Mesenteric fat pad (tissue), 1 donor: ENCODE measurements around the gene ME1. TPM values are rescaled to one million over a fixed set of nuclear protein-coding genes. Genes with fewer than 3 reads are reported as not detected.
"Not testable (repeated sequence)": the region's sequence is repeated elsewhere in the genome, so short reads cannot be mapped to it uniquely, and the experiment has no call there.

Experiments used
- DNase-seq: peaks from one replicate; pipeline ENCODE4 v3.0.0-alpha.2; 2020; ENCODE audit warnings: low spot score
- long read RNA-seq: library from polyadenylated mRNA; unstranded; transcript quantifications from one replicate; pipeline ENCODE4 v2.0.0, GENCODE V29; 2020
- total RNA-seq: library from RNA; stranded (reverse); fragmentation: NEBNext Ultra II Directional; extraction: Animal tissue kit (Norgen Biotek cat#: 25700); gene quantifications from one replicate; pipeline ENCODE4 v1.2.1, GENCODE V29; 2021
- donor health status: DM: yes; HTN: yes; CAD: no.

Gene ME1
- total RNA-seq, result 31.7 TPM
- long read RNA-seq, transcript ME1-201 (14 exons, 3,371 nt), result major isoform, 79 of 108 reads
- long read RNA-seq, partial matches to known transcripts, result 9 of 108 reads
- long read RNA-seq, other reads (novel, unspliced or antisense), result 20 of 108 reads

- DNase-seq, result peak; percentile 93
These were observed at the start of gene ME1 for GRCh38 chr6:83430611-83431544. Gene ME1, minus strand, starts transcription at chr6:83431051. Its CDS starts 97 bp downstream, at chr6:83430954.

- no peak for DNase-seq
These were observed 49.6 kb upstream of the ME1 start for GRCh38 chr6:83480470-83480869.

- no peak for DNase-seq
These were observed 48.5 kb upstream of the ME1 start for GRCh38 chr6:83479389-83479788.

GRCh38 chr6:83476971-83477370 lies 46.1 kb upstream of the ME1 start:
- DNase-seq, result no peak

GRCh38 chr6:83474309-83474708 lies 43.5 kb upstream of the ME1 start:
- DNase-seq, result no peak

GRCh38 chr6:83472767-83473166 lies 41.9 kb upstream of the ME1 start:
- DNase-seq, result no peak

GRCh38 chr6:83470587-83470986 lies 39.7 kb upstream of the ME1 start:
- no peak for DNase-seq

- DNase-seq, result no peak
These were observed 39.1 kb upstream of the ME1 start for GRCh38 chr6:83470001-83470400.

- no peak for DNase-seq
These were observed 36.8 kb upstream of the ME1 start for GRCh38 chr6:83467620-83468036.

- no peak for DNase-seq
These were observed 35.5 kb upstream of the ME1 start for GRCh38 chr6:83466328-83466727.

GRCh38 chr6:83464381-83465140 lies 33.7 kb upstream of the ME1 start:
- no peak for DNase-seq

GRCh38 chr6:83463886-83464285 lies 33.0 kb upstream of the ME1 start:
- no peak for DNase-seq

- no peak for DNase-seq
These were observed 31.7 kb upstream of the ME1 start for GRCh38 chr6:83462524-83462923.

GRCh38 chr6:83461438-83461837 lies 30.6 kb upstream of the ME1 start:
- no peak for DNase-seq

GRCh38 chr6:83459663-83460062 lies 28.8 kb upstream of the ME1 start:
- no peak for DNase-seq

GRCh38 chr6:83450015-83450414 lies 19.2 kb upstream of the ME1 start:
- DNase-seq, result not testable (repeated sequence)

GRCh38 chr6:83444086-83444699 lies 13.3 kb upstream of the ME1 start:
- not testable (repeated sequence) for DNase-seq

- no peak for DNase-seq
These were observed 12.7 kb upstream of the ME1 start for GRCh38 chr6:83443516-83443915.

GRCh38 chr6:83442752-83443151 lies 11.9 kb upstream of the ME1 start:
- DNase-seq, result no peak

GRCh38 chr6:83439201-83439600 lies 8.3 kb upstream of the ME1 start:
- no peak for DNase-seq

- DNase-seq, result no peak
These were observed 5.8 kb upstream of the ME1 start for GRCh38 chr6:83436674-83437073.

- no peak for DNase-seq
These were observed 2.3 kb upstream of the ME1 start for GRCh38 chr6:83433177-83433576.
